ENCODE results near the gene TXNDC9. TPM values are rescaled to one million over a fixed set of nuclear protein-coding genes. Genes with fewer than 3 reads are reported as not detected.
"Not testable (repeated sequence)": the region's sequence is repeated elsewhere in the genome, so short reads cannot be mapped to it uniquely, and the experiment has no call there.

TXNDC9 gene
- total RNA-seq, 2 donors from 2014 or later, result 18.6 to 26.8 TPM

DNA sequence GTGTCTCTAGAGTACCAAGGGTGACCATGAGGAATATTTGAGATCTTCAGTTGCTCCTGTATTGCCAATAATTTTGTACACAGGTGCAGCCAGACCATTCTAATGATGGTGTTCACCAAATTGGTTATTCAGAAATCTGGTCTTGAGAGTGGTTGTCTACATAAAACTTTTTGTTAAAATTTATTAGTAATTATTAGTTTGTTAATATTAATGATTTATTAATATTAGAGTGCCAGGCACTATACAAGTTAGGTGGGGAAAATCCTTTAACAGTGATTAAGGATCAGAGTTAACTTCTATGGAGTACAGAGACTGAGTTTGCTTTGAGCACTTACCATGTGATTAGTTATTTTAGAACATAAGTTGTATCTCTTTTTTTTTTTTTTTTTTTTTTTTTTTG, 10.1 kb upstream of the TXNDC9 start:
- H3K9me3 Mint-ChIP-seq, result no peaks in the 10 kb centered on the region
- H3K4me3 Mint-ChIP-seq, result no peak overlapping the region
- H3K36me3 Mint-ChIP-seq (ENCODE audit: low read depth), result peaks cover 42% of the 10 kb centered on the region
- no peaks in the 10 kb centered on the region for H3K27me3 Mint-ChIP-seq
- ATAC-seq (replicated peaks), result no peak
- no peak overlapping the region for H3K27ac Mint-ChIP-seq
- H3K4me1 Mint-ChIP-seq, result peaks cover 52% of the 10 kb centered on the region

DNA sequence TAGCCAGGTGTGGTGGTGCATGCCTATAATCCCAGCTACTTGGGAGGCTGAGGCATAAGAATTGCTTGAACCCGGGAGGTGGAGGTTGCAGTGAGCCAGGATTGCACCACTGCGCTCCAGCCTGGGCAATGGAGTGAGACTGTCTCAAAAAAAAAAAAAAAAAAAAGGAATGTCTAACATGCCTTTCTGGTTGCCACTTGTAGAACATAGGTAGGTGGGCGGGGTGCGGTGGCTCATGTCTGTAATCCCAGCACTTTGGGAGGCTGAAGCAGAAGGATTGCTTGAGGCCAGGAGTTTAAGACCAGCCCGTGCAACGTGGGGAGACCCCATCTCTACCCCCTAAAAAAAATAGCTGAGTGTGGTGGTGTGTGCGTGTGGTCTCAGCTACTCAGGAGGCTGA, 9.3 kb upstream of the TXNDC9 start:
- not testable (repeated sequence) for H3K9me3 Mint-ChIP-seq; H3K27me3 Mint-ChIP-seq; ATAC-seq (replicated peaks); H3K4me3 Mint-ChIP-seq; H3K27ac Mint-ChIP-seq
- H3K4me1 Mint-ChIP-seq, result peaks cover 51% of the 10 kb centered on the region
- H3K36me3 Mint-ChIP-seq (ENCODE audit: low read depth), result peaks cover 42% of the 10 kb centered on the region

DNA sequence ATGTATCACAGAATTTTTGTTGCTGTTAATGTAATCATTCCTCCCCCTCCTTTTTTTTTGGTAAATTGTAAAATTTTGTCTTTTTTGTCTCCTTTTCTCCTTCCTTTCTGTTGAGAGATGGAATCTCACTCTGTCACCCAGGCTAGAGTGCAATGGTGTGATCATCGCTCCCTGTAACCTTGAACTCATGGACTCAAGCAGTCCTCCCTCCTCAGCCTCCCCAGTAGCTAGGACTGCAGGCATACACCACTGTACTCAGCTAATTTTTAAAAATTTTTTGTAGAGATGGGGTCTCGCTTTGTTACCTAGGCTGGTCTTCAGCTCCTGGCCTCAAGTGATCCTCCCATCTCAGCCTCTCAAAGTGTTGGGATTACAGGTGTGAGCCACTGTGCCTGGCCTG, 6.4 kb upstream of the TXNDC9 start:
- H3K4me3 Mint-ChIP-seq, result no peak overlapping the region
- peaks cover 46% of the 10 kb centered on the region for H3K36me3 Mint-ChIP-seq (ENCODE audit: low read depth)
- H3K27me3 Mint-ChIP-seq, result no peaks in the 10 kb centered on the region
- H3K4me1 Mint-ChIP-seq, result peaks cover 32% of the 10 kb centered on the region
- H3K9me3 Mint-ChIP-seq, result no peaks in the 10 kb centered on the region
- no peak for ATAC-seq (replicated peaks)
- H3K27ac Mint-ChIP-seq, result peak overlapping the region; percentile 54

DNA sequence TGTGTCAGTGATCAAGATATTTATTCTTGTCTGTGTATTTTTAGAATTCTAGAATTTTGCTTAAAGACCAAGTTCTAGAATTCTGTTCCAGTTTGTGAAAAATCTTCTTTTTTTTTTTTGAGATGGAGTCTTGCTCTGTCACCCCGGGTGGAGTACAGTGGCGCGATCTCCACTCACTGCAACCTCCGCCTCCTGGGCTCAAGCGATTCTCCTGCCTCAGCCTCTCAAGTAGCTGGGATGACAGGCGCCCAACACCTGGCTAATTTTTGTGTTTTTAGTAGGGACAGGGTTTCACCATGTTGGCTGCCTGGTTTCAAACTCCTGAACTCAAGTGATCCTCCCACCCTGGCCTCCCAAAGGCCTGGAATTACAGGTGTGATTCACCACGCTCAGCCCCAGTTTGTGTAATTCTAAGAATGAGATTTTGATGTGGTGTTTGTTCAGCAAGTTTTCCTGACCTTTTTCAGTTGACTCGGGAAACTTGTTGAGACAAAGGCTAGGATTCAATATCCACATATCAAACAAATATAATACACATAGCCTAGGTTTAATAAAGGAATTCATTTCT, 4.6 kb upstream of the TXNDC9 start:
- H3K4me3 Mint-ChIP-seq, result peak overlapping the region; percentile 15
- no peaks in the 10 kb centered on the region for H3K27me3 Mint-ChIP-seq
- H3K36me3 Mint-ChIP-seq (ENCODE audit: low read depth), result peaks cover 36% of the 10 kb centered on the region
- peaks cover 23% of the 10 kb centered on the region for H3K4me1 Mint-ChIP-seq
- H3K27ac Mint-ChIP-seq, result peak overlapping the region; percentile 58
- no peak for ATAC-seq (replicated peaks)
- no peaks in the 10 kb centered on the region for H3K9me3 Mint-ChIP-seq

DNA sequence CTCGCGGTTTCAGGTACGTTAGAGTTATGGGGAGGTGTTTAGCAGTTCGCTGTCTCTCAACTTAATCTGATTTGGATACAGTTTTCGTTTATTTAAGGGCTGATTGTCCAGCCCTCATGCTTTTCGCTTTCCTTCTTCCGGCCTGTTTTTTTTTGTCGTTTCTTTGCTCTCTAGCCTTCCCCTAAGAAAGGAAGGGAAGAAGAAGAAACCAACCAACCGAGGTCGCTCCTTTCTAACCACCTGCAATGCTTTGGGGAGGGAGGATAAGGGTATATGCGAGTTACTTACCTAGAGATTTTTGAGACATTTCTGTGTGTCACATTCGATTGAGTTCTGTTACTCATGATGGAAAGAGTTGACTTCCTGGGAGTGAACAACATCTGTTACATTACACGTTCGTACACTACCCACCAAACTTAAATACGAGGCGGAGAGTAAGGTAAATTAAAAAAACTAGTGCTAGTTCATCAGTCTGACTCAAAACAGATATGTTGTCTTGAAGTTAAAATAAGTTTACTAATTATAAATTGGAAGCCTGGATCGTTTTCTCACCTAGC, 2.0 kb upstream of the TXNDC9 start:
- peaks cover 17% of the 10 kb centered on the region for H3K4me1 Mint-ChIP-seq
- ATAC-seq (replicated peaks), result no peak
- H3K36me3 Mint-ChIP-seq (ENCODE audit: low read depth), result peaks cover 18% of the 10 kb centered on the region
- H3K9me3 Mint-ChIP-seq, result no peaks in the 10 kb centered on the region
- H3K27me3 Mint-ChIP-seq, result no peaks in the 10 kb centered on the region
- no peak overlapping the region for H3K27ac Mint-ChIP-seq
- H3K4me3 Mint-ChIP-seq, result no peak overlapping the region

DNA sequence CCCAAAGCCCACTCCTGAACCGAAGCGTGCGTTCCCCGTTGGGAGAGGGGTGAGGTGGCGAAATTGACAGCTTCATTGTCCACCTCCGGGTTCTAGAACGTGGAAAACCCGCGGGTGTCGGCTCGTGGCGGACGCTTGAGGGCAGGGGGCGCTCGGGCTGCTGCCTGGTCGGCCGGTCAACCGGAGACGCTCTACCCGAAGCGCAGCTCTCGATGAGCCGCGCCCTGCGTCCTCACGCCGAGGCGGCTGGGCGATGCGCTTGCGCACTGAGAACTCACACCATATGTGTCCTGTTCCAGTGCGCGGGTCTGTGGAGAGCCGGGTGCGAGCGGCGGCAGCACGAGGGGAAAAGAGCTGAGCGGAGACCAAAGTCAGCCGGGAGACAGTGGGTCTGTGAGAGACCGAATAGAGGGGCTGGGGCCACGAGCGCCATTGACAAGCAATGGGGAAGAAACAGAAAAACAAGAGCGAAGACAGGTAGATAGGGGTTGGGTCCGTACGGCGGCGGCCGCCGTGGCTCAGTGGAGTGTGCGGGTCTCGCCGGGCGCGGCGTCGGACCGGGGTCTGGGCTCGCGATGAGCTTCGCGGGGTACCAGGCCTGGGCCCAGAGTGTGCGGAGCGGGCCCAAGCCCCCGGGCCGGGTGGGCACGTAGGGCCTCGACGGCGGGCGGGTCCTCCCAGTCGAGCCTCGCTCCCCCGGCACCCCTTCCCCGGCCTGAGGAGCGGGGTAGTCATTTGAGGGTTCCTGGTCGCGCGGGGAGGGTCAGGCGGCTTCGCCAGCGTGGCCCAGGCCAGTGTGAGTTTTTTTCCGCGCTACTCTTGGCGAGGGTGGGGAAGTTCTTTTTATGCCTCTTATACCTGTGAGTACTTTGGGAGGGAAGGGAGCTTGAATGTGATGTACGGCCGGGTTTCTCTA, 1.2 kb upstream of the TXNDC9 start, which contains the start of gene EIF5B:
TSS of gene EIF5B (plus strand) at position 277 of the 916 bp plus-strand sequence. CDS start at position 443, 166 bp downstream.
- Mint-ChIP-seq H3K9me3 (no peaks in the 10 kb centered on the region), H3K4me3 (no peak within 1 kb of the TSS), H3K4me1 (peaks cover 17% of the 10 kb centered on the region), H3K36me3 (ENCODE audit: low read depth) (peaks cover 18% of the 10 kb centered on the region), H3K27ac (no peak within 1 kb of the TSS), H3K27me3 (no peaks in the 10 kb centered on the region)
- peak; percentile 79 for ATAC-seq (replicated peaks)

DNA sequence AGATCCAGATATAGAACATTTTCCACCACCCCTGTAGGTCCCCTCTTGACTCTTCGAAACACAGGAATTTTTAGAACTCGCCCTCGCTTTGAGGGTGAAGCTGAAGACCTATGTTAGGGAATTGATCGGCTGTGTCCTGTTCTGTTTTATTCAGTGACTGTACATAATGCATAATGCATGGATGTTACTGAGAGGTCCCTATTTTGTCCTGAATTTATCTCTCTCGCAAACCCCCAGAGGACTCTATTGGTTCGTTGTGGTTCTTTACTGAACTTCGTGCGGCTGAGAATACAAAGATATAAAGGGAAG, 625 bp upstream of the TXNDC9 start:
- no peaks in the 10 kb centered on the region for H3K27me3 Mint-ChIP-seq
- peaks cover 22% of the 10 kb centered on the region for H3K36me3 Mint-ChIP-seq (ENCODE audit: low read depth)
- ATAC-seq (replicated peaks), result no peak
- peaks cover 15% of the 10 kb centered on the region for H3K4me1 Mint-ChIP-seq
- no peak overlapping the region for H3K4me3 Mint-ChIP-seq
- H3K27ac Mint-ChIP-seq, result no peak overlapping the region
- no peaks in the 10 kb centered on the region for H3K9me3 Mint-ChIP-seq

DNA sequence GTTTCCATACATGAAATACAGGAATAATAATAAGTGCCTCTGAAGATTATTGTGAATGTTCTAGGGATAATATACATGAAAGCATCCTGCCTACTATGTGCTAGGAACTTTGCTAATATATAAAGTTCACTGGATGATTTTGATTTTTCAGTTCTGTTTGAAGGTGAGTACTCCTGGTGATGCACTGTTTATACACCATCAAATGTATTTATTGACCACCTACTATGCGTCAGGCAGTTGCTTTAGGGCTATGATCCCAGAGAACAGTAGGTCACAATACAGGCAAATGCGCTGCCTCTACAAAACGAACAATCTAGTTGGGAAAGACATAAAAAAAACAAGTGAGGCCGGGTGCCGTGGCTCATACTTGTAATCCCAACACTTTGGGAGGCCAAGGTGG, 10.7 kb downstream of the TXNDC9 start:
- Mint-ChIP-seq H3K27me3 (no peaks in the 10 kb centered on the region), H3K4me1 (no peaks in the 10 kb centered on the region), H3K27ac (no peak overlapping the region), H3K9me3 (no peaks in the 10 kb centered on the region), H3K4me3 (no peak overlapping the region), H3K36me3 (ENCODE audit: low read depth) (peaks cover 100% of the 10 kb centered on the region)
- ATAC-seq (replicated peaks), result no peak

DNA sequence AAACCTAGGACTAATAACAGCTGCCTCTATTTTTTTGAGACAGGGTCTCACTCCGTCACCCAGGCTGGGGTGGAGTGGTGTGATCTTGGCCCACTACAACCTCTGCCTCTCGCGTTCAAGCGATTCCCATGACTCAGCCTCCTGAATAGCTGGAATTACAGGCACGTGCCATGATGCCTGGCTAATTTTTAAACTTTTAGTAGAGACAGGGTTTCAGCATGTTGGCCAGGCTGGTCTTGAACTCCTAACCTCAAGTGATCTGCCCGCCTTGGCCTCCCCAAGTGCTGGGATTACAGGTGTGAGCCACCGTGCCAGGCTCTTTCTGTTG, 18.3 kb downstream of the TXNDC9 start:
- H3K27me3 Mint-ChIP-seq; H3K4me3 Mint-ChIP-seq; H3K9me3 Mint-ChIP-seq; ATAC-seq (replicated peaks); H3K27ac Mint-ChIP-seq; H3K4me1 Mint-ChIP-seq: not testable (repeated sequence)
- peaks cover 62% of the 10 kb centered on the region for H3K36me3 Mint-ChIP-seq (ENCODE audit: low read depth)

DNA sequence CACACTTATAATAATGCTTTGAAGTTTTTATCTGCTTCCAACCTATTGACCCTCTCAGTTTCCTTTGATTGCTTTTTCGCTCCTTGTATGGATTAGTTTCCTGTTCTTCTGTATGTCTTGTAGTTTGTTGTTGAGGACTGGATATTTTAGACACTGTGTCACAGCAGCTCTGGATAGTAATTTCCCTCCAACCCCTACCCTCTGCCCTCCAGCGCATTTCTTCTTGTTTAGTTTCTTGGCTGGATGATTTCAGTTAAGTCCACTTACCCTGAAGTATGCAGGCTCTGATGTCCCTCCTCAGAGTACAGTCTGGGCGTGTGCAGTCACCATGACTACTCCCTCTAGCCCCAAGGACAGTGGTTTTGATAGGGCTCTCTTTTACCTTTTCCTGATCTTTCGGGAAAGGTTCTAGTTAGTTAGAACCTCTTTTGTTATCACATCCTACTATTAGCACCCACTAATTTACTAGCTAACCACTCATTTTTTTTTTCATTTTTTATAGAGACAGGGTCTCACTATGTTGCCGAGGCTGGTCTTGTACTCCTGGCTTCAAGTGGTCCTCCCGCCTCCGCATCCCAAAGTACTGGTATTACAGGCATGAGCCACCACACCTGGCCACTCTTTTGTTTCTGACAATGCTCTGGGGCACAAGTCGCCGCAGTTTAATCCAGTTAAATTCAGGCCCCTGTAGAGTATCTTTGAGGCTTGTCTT, 18.8 kb downstream of the TXNDC9 start:
- H3K27me3 Mint-ChIP-seq, result no peaks in the 10 kb centered on the region
- no peaks in the 10 kb centered on the region for H3K4me1 Mint-ChIP-seq
- H3K4me3 Mint-ChIP-seq, result no peak overlapping the region
- no peaks in the 10 kb centered on the region for H3K9me3 Mint-ChIP-seq
- no peak overlapping the region for H3K27ac Mint-ChIP-seq
- ATAC-seq (replicated peaks), result no peak
- H3K36me3 Mint-ChIP-seq (ENCODE audit: low read depth), result peaks cover 57% of the 10 kb centered on the region

DNA sequence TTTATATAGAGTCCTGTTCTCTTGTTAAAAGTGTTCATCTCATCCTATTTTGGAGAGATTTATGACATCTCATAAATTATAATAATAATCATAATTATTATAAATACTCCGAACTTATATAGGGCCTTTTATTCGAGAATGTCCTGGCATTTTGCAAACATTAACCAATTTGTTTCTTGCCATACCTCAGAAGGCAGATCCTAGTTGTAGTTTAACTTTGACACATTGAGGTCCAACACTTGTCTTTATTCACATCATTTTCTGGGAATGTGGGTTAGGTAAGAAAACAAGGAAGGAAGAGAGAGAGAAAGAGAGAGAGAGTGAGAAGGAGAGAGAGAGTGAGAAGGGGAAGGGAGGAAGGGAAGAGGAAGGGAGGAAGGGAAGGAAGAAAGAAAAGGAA, 35.0 kb downstream of the TXNDC9 start, which contains the start of gene LYG1:
TSS of gene LYG1 (minus strand) at position 101 of the 400 bp plus-strand sequence. CDS start 5,527 bp downstream, outside the sequence.
- H3K36me3 Mint-ChIP-seq (ENCODE audit: low read depth); H3K4me3 Mint-ChIP-seq; H3K4me1 Mint-ChIP-seq; H3K27me3 Mint-ChIP-seq; H3K27ac Mint-ChIP-seq; ATAC-seq (replicated peaks); H3K9me3 Mint-ChIP-seq: not testable (repeated sequence)

DNA sequence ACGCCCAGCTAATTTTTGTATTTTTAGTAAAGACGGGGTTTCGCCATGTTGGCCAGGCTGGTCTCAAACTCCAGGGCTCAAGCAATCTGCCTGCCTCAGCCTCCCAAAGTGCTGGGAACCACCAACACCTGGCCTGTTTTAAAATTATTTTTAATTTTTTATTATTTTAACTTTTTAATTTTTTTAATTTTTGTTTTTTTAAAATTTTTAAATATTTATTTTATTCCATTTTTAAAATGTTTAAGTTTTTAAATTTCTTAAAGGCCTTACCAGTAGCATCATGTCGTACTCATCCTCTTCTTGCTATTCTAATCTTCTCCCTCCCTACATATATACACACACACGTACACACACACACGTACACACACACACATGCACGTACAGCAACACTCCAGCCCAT, 36.6 kb downstream of the TXNDC9 start:
- no peak overlapping the region for H3K4me3 Mint-ChIP-seq
- H3K36me3 Mint-ChIP-seq (ENCODE audit: low read depth), result peaks cover 3% of the 10 kb centered on the region
- no peaks in the 10 kb centered on the region for H3K4me1 Mint-ChIP-seq
- ATAC-seq (replicated peaks), result no peak
- no peaks in the 10 kb centered on the region for H3K27me3 Mint-ChIP-seq
- no peaks in the 10 kb centered on the region for H3K9me3 Mint-ChIP-seq
- H3K27ac Mint-ChIP-seq, result no peak overlapping the region

DNA sequence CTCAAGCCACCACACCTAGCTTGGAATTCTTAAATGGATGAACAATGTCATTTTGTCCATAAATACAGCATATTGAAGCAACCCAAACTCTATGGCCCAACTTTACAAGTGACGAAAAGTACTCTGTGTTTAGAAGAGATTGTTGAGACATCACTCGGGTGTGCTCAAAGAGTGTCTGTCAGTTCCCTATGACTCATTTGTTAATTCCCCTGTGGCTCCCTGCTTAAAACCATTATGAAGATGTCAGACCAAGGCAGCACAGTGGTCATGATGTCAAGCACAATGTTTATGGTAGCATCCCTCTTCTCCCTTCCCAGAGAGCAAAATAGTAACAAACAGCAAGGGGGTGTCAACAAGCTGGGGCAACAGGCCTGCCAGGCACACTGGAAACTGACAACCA, 38.1 kb downstream of the TXNDC9 start:
- H3K9me3 Mint-ChIP-seq, result no peaks in the 10 kb centered on the region
- H3K27ac Mint-ChIP-seq, result no peak overlapping the region

DNA sequence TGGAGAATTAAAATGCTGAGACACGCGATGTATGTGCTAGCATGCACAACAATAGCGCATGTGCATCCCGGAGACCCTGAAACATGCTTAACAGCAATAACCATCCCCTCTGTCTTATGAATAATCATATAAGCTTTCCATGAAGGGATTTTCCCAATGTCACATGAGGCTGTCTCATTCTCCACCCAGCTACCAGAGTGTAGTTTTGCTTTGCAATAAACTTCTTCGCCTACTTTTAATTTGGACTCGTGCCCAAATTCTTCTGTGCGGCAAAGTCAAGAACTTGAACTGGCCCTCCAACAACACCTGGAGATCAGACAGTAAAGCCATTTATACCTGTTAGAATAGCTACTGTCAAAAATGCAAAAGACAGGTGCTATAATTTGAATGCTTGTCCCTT, 50.6 kb downstream of the TXNDC9 start:
- no peak for ATAC-seq (replicated peaks)
- Mint-ChIP-seq H3K9me3 (no peaks in the 10 kb centered on the region), H3K4me1 (no peaks in the 10 kb centered on the region), H3K27me3 (no peaks in the 10 kb centered on the region), H3K36me3 (ENCODE audit: low read depth) (peaks cover 20% of the 10 kb centered on the region), H3K4me3 (no peak overlapping the region), H3K27ac (no peak overlapping the region)

More for the DNA sequence above, 38.1 kb downstream of the TXNDC9 start:
- ATAC-seq (replicated peaks), result no peak
- Mint-ChIP-seq H3K4me1 (no peaks in the 10 kb centered on the region), H3K4me3 (no peak overlapping the region), H3K27me3 (no peaks in the 10 kb centered on the region), H3K36me3 (ENCODE audit: low read depth) (no peaks in the 10 kb centered on the region)

Data from activated T-helper 17 cell treated with anti-CD3 and anti-CD28 coated beads, Interleukin-2, amount 50 U/mL, for 72 hours (primary cell).